SIG-M5 treated with dmso at 0.1 percent for 504 hours (cell line): Measurements from ENCODE around the gene ENAH.
A peak's percentile ranks its signal among the peaks of the same experiment; 100 is the strongest.
"Not testable (repeated sequence)": the region's sequence is repeated elsewhere in the genome, so short reads cannot be mapped to it uniquely, and the experiment has no call there.

Source experiments
- DNase-seq: peaks from one replicate; lab custom pipeline; 2025; ENCODE audit not compliant: unreplicated experiment; lab: John Stamatoyannopoulos, UW

Gene ENAH

DNA sequence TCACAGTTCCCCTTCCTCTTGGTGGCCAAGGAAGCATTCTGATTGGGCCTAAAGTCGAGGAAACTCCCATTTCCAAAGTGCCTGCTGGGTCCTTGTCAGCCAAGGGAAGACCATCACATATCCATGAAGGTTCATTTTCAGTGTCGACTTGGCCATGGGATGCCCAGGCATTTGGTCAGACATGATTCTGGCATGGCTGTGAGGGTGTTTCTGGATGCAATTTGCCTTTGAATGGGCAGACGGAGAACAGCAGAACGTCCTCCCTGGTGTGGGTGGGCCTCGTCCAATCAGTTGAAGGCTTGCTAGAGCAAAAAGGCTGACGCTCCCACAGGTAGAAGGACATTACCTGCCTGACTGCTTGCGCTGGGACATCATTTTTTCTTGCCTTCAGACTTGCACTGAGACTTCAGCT, 176.8 kb downstream of the ENAH start:
- DNase-seq: no peak

- DNase-seq: peak; percentile 55
Observed at GRCh38 chr1:225474986-225475820, 177.7 kb downstream of the ENAH start.

GRCh38 chr1:225474439-225474985, 178.4 kb downstream of the ENAH start:
- DNase-seq: no peak

GRCh38 chr1:225473676-225474438, 179.1 kb downstream of the ENAH start:
- DNase-seq: not testable (repeated sequence)

- DNase-seq: not testable (repeated sequence)
Observed at GRCh38 chr1:225473266-225473665, 179.7 kb downstream of the ENAH start.

- DNase-seq: no peak
Observed at GRCh38 chr1:225471453-225472301, 181.2 kb downstream of the ENAH start.

GRCh38 chr1:225471109-225471452, 181.8 kb downstream of the ENAH start:
- no peak for DNase-seq

DNA sequence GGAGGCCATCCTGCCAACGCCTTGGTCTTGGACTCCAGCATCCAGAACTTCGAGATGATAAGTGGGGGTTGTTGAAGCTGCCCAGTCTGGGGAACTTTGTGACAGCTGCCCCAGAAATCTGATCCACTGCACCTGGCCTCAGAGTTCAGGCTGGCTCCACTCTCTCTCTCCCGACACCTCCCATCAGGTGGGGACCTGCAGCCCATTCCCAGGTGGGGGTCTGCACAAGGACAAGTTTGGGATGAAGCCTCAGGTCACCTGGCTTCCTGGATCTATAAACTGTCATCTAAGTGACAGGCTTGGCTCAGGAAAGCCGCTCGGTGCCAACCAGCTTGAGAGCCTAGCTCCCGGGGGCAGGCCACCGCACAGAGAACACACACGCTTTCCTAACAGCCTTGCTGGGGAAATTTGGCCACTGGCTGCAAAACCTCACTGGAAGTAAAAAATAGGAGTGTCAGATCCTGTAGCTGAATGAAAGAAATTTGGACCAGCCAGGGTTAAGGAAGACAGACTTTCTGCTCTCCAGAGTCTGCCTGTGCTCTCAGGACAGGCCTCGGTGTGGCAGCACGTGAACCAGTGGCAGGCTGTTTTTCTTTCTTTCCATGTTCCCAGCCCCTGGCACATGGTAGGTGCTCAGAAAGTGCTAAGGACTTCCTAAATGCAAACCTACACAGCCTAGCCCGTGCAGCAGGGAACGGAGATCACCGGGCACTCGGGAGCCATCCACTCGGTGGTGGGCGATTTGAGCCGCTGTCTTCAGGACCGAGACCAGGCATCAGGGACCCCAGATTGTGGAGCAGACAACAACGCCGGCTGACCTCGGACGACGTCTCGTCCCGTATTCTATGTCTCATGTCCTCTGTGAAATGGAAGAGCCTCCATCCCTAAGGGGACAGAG, 182.5 kb downstream of the ENAH start:
- no peak for DNase-seq

- no peak for DNase-seq
Observed at GRCh38 chr1:225469051-225469450, 183.9 kb downstream of the ENAH start.

DNA sequence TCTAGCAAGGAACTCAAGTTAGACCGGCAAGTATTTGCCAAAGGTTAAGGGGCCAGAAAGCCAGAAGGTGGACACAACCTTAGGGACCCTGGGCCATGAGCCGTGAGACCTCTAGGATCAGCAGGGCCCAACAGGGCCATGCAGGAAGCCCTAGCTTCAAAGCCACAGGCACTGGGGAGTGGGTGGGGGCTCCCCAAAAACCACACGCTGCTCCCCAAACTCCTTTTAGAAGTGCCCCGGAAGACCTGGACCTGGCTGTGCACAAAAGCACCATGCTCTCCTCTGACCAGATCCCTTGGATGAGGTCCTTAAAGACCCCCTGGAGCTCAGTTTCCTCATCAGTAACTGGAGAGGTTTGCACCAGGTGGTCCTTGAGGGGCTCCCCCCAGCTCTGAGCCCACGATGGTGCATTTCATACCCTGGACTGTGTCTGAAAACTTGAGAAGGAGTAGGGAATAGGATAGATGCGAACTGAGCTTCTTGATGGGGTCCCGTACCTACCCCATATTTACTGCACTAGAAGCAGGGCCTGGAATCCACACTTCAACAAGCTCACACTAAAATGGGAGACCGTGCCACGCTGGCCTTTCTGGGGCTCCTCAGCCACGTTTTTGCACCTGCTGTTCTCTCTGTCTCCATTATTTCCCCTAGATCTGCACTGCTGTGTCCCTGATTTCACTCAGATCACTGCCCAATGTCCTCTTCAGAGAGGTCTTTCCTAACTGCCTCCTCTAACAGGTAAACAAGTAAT, 184.5 kb downstream of the ENAH start:
- DNase-seq: no peak

DNA sequence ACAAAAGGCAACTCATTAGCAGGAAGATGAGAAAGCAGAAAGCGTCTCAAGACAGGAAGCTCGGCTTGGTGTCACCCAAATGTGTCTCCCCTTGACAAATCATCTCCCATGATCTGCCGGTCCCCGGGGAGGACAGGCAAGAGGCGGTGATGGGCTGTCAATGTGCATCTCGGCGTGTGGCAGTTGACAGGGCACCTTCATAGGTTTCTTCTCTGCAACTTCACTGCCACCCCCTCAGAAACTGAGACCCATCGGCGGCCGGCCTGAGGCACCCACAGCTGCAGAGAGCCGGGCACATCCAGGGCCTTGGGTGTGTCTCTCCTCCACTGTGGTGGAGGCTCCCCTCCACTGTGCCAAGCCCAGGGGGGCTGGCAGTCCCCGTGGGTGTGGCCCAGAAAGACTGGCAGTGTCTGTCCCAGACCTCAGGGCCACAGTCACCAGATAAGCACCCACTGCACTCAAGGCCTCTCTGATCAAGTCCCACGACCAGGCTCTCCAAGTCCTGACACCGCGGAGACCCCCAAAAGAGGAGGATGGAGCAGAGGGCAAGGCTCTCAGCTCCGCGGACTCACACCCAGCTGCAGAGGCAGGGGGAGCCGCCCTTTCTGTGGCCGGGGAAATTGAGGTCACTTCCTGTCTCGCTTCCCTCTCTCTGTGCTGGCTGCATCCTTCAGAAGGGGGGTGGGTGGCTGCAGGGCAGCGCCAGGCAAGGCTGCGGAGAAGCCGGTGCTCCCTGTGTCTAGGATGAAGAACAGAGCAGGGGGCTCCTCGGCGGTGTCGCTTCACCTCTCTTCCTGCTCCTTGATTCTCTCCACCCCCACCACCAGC, 185.5 kb downstream of the ENAH start:
- DNase-seq: peak; percentile 93

DNA sequence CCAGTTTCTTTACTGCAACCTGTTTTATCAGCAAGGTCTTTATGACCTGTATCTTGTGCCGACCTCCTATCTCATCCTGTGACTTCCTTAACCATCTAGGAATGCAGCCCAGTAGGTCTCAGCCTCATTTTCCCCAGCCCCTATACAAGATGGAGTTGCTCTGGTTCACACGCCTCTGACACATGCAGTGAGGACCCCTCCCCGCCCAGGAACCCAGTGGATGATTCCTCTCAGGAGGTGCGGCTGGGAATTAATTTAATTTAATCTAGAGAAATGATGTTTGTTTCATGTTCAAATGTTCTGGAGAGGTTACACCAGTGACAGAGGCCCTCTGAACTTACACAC, 186.1 kb downstream of the ENAH start:
- no peak for DNase-seq

DNA sequence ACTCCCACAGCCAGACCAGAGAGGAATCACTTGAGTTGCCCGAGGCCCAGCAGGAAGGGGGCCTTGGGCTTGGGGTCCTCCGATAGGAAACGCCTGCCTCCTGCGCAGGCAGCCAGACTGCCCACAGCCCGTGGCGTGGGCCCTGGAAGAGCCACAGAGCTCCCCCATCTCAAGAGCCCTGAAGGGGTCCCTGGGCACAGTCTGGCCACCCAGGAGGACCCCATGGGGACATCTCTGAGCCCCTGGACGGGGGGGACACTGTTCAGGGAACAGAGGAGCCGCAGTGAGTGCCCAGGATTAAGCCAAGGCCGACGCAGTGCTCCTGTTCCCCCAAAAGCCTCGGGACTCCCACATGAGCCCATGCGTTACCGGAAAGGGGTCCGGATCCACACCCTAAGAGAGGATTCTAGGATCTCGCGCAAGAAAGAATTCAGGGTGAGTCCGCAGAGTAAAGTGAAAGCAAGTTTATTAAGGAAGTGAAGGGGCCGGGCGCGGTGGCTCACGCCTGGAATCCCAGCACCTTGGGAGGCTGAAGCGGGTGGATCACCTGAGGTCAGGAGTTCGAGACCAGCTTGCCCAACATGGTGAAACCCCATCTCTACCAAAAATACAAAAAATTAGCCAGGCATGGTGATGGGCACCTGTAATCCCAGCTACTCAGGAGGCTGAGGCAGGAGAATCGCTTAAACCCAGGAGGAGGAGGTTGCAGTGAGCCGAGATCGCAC, 187.0 kb downstream of the ENAH start:
- no peak for DNase-seq

DNA sequence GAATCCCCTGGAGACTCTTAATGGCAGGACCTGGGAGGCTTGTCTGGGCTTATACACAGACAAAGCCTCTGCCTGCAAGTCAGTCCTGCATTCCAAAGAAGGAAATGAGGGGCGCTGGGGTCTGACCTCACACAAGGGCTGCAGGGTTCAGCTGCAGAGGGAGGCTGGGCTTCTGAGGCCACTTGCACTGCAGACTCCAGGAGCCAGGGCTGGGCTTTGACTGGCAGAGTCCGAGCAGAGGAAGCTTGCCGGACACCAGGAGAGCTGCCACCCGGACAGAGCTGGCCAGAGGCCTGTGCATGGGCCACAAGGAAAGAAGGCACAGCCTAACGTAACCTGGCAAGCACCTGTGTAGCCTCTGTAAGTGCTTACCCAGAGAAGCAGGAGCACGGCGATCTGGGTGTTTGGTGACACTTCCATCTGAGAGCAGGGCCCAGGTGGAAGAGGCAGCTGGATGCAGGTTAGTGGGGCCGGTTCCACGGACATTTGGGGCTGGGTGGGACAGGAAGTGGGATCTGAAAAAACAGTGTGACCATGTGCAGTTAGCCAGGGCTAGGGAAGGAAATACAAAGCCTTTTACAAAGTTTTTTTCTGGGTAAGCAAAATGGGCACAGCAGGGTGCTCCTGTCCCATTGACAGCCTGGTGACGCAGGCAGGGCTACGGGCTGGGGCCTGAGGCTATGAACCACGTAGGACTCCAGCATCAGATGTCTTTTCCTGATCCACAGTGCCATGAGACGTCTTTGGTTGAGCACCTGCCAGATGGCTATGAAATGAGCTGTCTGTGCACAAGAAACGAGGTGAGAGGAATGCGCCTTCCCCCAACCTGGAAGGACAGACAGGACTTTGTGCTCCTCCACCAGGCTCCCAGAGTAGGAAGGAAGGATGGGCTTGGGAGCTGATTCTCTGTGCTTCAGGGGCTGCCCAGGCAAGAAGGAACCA, 187.8 kb downstream of the ENAH start:
- DNase-seq: no peak

- no peak for DNase-seq
Observed at GRCh38 chr1:225462714-225463574, 190.0 kb downstream of the ENAH start.

DNA sequence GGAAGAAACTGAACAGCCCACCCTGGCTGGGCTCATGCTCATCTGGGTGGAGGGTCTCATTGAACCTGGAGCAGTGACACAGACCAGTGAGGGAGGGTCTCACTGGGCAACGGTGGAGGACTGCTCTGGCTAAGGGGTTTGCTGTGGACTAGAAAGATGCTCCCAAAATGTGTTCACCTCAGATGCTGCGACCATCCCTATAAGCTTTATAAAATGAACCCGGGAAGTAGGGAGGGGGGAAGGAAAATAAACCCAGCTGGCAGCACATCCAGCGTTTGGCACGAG, 190.6 kb downstream of the ENAH start:
- no peak for DNase-seq
